GM03348 (cell line): ENCODE measurements around the gene HIVEP3.

Experiments used
- DNase-seq: peaks from one replicate; pipeline ENCODE4 v3.0.0; 2012; ENCODE audit warnings: low spot score

The HIVEP3 gene

DNA sequence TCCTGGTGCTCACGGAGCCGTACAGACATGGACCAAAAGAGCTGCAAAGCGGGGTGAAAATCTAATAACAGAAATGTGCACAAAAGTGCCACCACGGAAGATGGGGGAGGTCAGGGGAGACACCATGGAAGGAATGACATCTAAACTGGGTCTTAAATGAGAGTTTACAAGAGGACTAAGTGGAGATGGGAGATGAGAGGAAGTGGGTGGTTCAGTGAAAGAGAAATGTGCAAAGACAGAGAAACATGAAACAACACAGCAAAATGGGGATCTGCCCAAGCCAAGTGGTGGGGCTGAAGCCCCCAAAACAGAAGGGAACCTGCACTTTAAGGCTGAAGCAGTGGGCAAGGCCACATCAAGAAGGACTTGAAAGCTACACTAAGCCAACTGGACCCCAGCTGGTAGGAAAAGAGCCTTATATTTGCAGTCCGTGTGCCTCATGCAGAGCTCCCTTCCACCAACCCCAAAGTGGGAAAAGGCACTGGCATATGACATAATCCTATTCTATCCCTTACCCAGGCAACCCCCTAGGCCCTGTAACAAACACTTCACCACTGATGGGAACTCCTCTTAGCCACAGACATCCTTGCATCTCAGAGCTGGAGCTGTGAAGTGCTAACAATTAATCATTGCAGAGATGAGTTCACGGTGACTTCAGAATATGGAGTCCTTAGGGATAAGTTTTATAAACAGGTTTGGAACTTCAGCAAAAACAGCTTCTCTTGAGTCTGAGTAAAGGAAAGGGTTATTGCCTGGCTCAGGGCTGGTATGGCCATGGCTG, 235.7 kb downstream of the HIVEP3 start:
- DNase-seq = no peak

GRCh38 chr1:41682149-41682548, 236.6 kb downstream of the HIVEP3 start:
- no peak for DNase-seq

DNA sequence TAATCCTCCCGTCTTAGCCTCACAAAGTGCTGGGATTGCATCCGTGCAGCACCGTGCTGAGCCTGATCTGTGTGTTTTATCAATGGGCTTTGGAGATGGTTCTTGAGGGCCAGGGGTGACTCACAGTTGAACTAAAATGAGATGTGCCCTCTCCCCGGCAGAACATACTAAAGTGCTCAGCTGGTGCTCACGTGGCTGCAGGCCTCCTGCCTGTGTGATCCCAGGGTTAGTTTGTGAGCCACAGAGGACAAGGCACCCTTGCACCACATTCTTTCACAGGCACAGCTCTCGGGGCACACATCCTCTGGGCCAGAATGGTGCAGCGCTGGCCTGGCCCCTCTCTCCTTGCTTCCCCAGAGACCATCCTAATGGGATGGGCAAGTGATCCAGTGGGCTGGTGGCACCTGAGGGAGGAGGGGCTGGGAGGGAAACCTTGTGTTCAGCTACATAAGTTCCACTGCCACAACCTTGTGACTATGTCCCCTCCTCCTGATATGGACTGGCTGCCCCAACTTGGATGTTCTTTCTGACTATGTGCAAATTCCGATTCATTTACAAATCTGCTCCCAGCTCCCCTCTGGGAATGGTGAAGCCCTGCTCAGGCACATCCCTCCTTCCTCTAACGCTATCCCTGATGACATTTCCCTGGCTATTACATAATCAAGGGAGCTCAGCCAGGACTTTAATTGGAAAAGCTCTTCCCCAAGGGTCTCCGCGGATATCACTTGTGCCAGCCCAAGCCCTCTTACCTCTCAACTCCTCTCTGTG, 237.2 kb downstream of the HIVEP3 start:
- DNase-seq = peak; percentile 30

- DNase-seq = no peak
These were observed 238.7 kb downstream of the HIVEP3 start for GRCh38 chr1:41679994-41680393.

- no peak for DNase-seq
These were observed 239.2 kb downstream of the HIVEP3 start for GRCh38 chr1:41679531-41679930.

DNA sequence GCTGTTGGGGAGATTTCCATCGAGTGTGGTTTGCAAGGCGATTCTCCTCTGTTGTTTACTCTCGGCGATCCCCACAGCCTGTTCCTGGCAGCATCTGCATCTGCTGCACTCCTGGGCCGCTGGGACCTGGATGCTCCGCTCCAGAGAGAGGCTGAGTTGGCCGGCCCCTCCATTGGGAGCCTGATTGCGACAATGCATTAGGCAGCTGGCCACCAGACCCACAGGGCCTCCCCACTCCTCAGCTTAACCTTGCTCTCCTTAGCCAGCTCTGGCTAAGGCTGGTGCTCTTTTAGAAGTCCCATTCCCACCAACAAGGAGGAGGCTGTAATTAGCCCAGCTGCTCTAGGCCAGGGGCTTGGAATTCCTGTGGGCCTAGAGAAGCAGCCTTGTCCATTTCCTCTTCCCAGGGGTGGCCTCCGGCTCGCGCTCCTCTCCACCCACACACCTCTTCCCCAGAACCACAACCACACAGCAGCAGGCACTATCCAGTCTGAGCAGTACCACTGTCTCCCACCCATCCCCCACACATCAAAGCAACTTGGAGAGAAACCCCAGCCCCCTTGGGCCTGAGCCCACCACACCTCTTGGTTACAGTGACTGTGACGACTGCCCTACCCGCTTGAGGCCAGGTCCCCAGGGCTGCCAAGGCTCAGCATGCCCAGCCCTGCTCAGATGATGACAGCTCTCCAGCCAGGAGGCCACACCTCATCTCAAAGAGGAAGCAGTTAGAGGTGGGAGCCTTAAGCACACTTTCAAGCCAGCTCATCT, 240.4 kb downstream of the HIVEP3 start:
- peak; percentile 61 for DNase-seq

DNA sequence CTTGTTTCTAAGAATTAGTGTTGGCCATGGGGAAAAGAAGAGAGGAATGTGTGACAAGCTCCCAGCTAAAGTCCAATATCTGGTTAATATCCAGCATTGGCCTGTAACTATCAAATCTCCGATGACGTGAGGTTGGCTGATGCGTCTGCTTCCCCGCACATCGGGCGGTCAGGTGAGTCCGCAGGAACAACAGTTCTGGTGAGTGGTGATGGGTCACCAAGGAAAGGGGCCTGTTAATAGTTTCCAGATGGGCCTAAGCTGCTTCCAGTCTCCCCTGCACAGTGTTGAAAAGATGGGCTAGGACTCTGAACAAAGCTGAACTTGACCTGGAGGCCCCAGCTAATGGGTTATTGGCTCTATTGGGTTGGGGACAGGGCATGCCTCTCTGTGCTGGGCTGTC, 241.1 kb downstream of the HIVEP3 start:
- DNase-seq = no peak

DNA sequence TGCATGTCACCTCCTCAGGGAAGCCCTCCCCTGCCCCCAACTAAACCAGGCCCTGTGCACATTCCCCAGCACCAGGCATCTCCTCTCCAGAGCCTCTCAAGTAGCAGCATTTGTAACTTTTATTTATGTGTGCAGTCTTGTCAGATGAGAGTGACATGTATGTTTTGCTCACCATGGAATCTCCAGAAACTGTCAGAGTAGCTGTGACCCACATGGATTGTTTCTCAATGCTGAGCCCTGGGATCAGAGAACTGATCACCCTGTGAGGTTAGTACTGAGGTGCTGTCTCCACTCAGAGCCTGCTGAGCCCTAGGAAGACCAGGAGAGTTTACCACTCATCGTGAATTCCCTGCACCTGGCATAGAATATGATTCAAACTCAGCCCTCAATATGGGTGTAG, 243.3 kb downstream of the HIVEP3 start:
- no peak for DNase-seq

GRCh38 chr1:41674522-41674921, 244.2 kb downstream of the HIVEP3 start:
- DNase-seq = no peak

GRCh38 chr1:41673806-41674205, 244.9 kb downstream of the HIVEP3 start:
- DNase-seq = no peak

DNA sequence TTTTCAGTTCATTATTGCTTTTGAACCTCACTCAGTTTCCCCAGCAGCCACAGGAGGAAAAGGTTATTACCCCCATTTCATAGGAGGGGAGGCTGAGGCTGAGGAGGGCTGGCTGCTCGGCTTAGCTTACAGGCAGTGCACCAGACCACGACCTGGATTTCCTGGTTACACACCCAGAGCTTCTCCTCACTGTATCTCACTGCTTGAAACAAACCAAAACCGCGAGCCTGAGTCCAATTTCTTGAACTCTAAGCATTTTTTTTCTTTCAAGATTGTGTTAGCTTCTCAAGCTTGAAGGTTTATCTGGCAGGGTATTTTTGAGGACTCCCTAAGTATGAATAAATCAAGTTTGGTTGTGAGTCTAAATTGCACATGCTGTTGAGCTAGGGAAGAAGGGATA, 245.3 kb downstream of the HIVEP3 start:
- no peak for DNase-seq

GRCh38 chr1:41672641-41673361, 245.9 kb downstream of the HIVEP3 start:
- DNase-seq = no peak

- peak; percentile 54 for DNase-seq
These were observed 246.5 kb downstream of the HIVEP3 start for GRCh38 chr1:41672173-41672572.

DNA sequence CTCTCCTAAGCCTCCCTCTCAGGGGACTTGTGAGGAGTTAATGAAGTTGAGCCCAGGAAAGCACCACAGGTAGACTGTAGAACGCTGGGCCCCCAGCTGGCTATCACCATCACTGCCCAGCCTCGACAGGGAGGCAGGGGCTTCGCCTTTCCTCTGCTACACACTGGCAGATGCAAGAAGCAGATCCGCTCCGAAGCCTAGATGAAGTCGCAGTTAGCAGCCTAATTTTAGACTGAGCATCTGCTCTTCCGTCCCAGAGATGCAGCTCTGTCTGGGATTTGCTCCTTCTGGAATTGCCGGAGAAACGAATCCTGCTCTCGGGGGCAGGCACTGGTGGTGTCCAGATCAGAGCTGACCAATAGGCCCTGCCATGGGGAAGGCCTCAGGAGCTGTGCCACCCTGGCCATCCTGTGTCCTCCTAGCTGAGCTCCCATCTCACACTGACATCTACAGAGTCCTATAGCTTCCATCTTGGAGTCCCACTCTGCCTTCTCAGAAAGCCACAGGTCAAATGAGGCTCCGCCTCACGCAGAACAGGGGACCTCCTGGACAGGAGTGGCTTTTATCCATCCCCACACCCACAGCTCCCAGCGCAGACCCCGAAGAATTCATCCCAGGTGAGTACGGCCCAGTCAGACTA, 247.5 kb downstream of the HIVEP3 start:
- DNase-seq = no peak

DNA sequence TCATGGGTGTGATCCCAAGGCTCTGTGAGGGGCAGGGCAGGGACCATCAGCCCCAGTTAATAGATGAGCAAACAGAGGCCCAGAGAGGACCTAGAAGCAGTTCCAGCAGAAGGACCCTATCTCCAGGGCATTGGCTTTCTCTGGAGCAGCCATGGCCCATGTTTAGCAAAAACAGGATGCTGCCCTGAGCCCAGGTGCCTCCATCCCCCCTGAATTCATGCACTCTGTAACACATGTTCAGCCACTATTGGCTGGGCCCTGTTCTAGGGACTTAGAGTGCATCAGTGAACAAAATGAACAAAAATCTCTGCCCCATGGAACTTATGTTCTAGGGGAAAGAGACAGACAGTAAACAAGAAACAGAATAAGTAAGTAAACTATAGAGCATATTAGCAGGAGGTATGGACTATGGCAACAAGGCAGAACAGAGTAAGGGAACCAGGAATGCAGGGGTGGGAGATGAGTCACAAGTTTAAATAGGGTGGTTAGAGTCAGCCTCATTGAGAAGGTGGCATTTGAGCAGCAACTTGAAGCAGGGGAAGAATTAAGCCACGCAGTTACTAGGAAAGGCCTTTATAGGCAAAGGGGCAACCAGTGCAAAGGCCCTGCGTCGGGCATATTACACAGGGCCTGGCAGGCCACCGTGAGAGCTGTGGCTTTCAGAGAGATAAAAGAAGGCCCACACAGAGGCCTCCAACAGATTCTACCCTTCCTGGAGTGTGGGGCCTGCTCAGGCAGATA, 248.3 kb downstream of the HIVEP3 start:
- DNase-seq = peak; percentile 76

DNA sequence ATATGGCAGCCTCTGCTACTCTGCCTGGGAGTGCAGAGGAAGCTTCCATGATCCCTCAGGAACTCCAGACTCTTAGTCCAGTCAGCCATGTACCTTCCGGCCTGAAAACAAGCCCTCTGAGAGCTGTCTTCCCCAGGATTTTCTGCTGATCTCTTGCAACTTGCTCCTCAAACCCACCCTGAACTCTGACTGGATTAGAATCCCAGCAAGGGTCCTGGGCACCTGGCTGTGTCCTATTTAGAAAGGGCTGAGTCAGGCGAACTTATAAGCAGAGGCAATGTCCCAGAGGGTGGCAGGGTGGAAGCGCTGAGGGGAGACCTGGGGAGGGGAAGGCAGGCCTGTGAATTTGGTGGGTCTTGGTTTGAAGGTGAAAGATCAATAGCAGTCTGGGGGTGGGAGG, 249.8 kb downstream of the HIVEP3 start:
- DNase-seq = no peak

DNA sequence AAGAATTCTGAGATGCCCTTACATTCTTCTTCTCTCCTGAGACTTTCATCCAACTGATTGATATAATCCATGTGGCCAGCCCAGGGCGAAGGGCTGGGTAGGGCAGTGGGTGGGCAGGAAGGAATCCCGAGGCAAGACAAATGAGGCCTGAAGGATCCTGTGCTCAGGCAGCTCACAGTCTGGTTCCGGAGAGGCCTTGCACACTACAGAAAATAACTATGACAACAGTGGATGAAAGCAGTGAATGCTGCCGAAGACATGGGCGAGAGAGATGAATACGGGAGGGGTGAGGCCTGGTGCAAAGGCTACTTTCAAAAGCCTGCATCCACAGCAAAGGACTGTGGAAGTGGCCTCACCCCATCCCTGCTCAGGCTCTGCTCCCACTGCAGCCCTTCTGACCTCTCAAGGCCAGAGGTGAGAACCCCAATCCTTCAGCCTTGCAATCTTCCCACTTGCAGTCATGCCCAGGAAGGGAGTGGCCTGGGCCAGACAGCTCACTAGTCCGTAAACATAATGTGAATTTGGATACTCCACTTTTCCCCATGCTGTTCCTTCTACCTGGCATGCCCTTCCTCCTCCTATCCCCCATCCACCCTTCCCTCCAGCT, 250.6 kb downstream of the HIVEP3 start:
- DNase-seq = no peak

GRCh38 chr1:41666981-41667631, 251.6 kb downstream of the HIVEP3 start:
- DNase-seq = no peak

- no peak for DNase-seq
These were observed 252.5 kb downstream of the HIVEP3 start for GRCh38 chr1:41665962-41666917.
